ENCODE results near the gene LILRB1. TPM values are rescaled to one million over a fixed set of nuclear protein-coding genes. Genes with fewer than 3 reads are reported as not detected.

The LILRB1 gene
- total RNA-seq, 1 donor from 2014 or later, result 1.5 TPM

- intact Hi-C loops (cut with micrococcal nuclease), result no loop called here
- Histone ChIP-seq H3K36me3 (no peaks in the 10 kb centered on the region), H3K4me3 (no peak overlapping the region), H3K4me1 (no peaks in the 10 kb centered on the region), H3K27ac (replicated peaks) (no peak overlapping the region), H3K27me3 (ENCODE audit: low read depth) (peaks cover 49% of the 10 kb centered on the region), H3K9me3 (replicated peaks) (no peaks in the 10 kb centered on the region)
- TF ChIP-seq CTCF (IDR thresholded peaks at IDR 0.05; ENCODE audit: borderline replicate concordance), result no peak
- no peak for DNase-seq
These were observed 54.2 kb downstream of the LILRB1 start for GRCh38 chr19:54684527-54684926.

Small RNA genes within 50 kb of the gene (microRNA-seq; reads per million reads assigned to microRNA genes)
- not detected for gene MIR8061

Other genes with a start within 250 kb of the LILRB1 start
- 1.9 TPM for gene TTYH1, start 215.0 kb upstream of the LILRB1 start, total RNA-seq
- gene LENG8, start 181.3 kb upstream of the LILRB1 start, total RNA-seq, result 66.0 TPM
- gene LENG9, start 166.7 kb upstream of the LILRB1 start, total RNA-seq, result 1.7 TPM
- gene CDC42EP5, start 157.2 kb upstream of the LILRB1 start, total RNA-seq, result 8.7 TPM
- not detected for gene LAIR2, start 127.7 kb upstream of the LILRB1 start, total RNA-seq
- 1.6 TPM for gene LILRA2, start 56.7 kb upstream of the LILRB1 start, total RNA-seq
- 0.22 TPM for gene LILRA1, start 36.9 kb upstream of the LILRB1 start, total RNA-seq
- 4.0 TPM for gene LILRB4, start 32.5 kb downstream of the LILRB1 start, total RNA-seq
- not detected for gene KIR3DL3, start 94.0 kb downstream of the LILRB1 start, total RNA-seq
- gene KIR2DL3, start 108.0 kb downstream of the LILRB1 start, total RNA-seq, result not detected
- gene KIR2DL1, start 139.3 kb downstream of the LILRB1 start, total RNA-seq, result not detected
- not detected for gene KIR2DL4, start 173.1 kb downstream of the LILRB1 start, total RNA-seq
- gene KIR3DL1, start 186.0 kb downstream of the LILRB1 start, total RNA-seq, result not detected
- gene KIR2DS4, start 202.2 kb downstream of the LILRB1 start, total RNA-seq, result not detected
- not detected for gene KIR3DL2, start 220.0 kb downstream of the LILRB1 start, total RNA-seq
- not detected for gene FCAR, start 243.8 kb downstream of the LILRB1 start, total RNA-seq

Data from left ventricle myocardium inferior (tissue), 1 donor.